ENCODE measurements around the gene MPDZ. TPM values are rescaled to one million over a fixed set of nuclear protein-coding genes. Genes with fewer than 3 reads are reported as not detected.

MPDZ gene
- total RNA-seq, 1 donor = 62.6 TPM

- TF ChIP-seq, protein P1, sequence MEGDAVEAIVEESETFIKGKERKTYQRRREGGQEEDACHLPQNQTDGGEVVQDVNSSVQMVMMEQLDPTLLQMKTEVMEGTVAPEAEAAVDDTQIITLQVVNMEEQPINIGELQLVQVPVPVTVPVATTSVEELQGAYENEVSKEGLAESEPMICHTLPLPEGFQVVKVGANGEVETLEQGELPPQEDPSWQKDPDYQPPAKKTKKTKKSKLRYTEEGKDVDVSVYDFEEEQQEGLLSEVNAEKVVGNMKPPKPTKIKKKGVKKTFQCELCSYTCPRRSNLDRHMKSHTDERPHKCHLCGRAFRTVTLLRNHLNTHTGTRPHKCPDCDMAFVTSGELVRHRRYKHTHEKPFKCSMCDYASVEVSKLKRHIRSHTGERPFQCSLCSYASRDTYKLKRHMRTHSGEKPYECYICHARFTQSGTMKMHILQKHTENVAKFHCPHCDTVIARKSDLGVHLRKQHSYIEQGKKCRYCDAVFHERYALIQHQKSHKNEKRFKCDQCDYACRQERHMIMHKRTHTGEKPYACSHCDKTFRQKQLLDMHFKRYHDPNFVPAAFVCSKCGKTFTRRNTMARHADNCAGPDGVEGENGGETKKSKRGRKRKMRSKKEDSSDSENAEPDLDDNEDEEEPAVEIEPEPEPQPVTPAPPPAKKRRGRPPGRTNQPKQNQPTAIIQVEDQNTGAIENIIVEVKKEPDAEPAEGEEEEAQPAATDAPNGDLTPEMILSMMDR (IDR thresholded peaks at IDR 0.05; ENCODE audit: insufficient read depth, low read depth, low read length) = no peak
- H3K4me3 ChIP-seq (ENCODE audit: low read depth, low read length) = no peak overlapping the region
- DNase-seq (ENCODE audit: low read depth) = no peak
Observed at GRCh38 chr9:13190040-13190439, 89.5 kb downstream of the MPDZ start.

GRCh38 chr9:13189362-13189761 lies 90.1 kb downstream of the MPDZ start:
- H3K4me3 ChIP-seq (ENCODE audit: low read depth, low read length) = no peak overlapping the region
- TF ChIP-seq, protein P1 (IDR thresholded peaks at IDR 0.05; ENCODE audit: insufficient read depth, low read depth, low read length) = no peak
- DNase-seq (ENCODE audit: low read depth) = peak; percentile 23

DNA sequence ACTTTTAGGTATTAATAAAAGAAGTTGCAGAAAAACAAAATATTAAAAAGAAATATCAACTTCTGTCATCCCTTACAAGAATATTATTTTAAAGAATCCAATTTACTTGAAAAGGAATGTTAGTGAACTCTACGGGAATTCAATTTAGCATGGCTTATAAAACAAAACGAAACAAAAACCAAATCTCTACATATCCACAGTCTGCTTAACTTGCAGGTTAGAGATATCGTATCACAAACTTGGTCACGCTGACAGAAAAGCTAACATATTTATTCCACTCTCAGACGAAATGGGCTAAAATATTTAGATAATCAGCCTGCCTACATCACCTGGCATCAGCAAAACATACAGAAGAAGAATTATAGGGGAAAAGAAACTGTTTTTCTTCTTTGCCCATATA lies 92.7 kb downstream of the MPDZ start:
- H3K4me3 ChIP-seq (ENCODE audit: low read depth, low read length) = no peak overlapping the region
- TF ChIP-seq, protein P1 (IDR thresholded peaks at IDR 0.05; ENCODE audit: insufficient read depth, low read depth, low read length) = no peak
- DNase-seq (ENCODE audit: low read depth) = no peak

DNA sequence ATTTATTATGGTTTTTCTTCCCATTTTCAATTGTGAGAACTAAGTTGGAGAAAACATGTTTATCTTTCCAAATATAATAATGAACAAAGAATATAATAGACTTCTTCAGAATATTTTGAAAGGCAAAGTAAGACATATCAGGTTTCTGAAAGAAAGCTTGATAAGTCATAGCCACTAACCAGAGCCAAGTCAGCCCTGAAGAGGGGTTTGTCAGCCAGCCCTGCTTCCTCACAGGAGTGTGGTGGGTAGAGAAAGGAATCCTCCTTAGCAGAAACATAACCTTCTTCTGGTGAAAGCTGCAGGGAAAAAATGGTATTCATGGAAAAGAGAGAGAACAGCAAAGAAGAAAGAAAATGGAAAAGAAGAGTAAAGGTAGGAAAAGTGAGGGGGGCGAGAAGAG lies 93.4 kb downstream of the MPDZ start:
- TF ChIP-seq, protein P1 (IDR thresholded peaks at IDR 0.05; ENCODE audit: insufficient read depth, low read depth, low read length) = no peak
- DNase-seq (ENCODE audit: low read depth) = no peak
- H3K4me3 ChIP-seq (ENCODE audit: low read depth, low read length) = no peak overlapping the region

DNA sequence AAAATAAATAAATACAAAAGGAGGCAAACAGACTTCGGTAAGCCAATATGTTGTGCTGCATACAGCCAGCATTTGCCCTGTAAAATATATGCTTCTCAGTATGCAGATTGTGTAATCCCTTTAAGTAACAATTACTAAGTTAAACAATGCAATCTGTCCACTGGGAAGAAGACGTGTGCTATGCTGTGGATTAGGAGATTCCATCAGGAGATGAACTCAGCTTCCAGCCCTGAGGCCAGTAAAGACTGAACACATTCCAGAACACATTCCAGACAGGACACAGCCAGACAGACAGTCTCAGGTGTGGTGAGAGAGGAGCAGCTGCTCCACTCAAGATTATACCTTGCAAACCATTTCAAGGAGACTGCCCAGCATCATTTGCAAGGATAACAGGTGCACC lies 97.8 kb downstream of the MPDZ start:
- peak; percentile 20 for DNase-seq (ENCODE audit: low read depth)
- TF ChIP-seq, protein P1 (IDR thresholded peaks at IDR 0.05; ENCODE audit: insufficient read depth, low read depth, low read length) = no peak
- no peak overlapping the region for H3K4me3 ChIP-seq (ENCODE audit: low read depth, low read length)

- H3K4me3 ChIP-seq (ENCODE audit: low read depth, low read length) = no peak overlapping the region
- DNase-seq (ENCODE audit: low read depth) = peak; percentile 17
- TF ChIP-seq, protein P1 (IDR thresholded peaks at IDR 0.05; ENCODE audit: insufficient read depth, low read depth, low read length) = no peak
Observed at GRCh38 chr9:13179257-13179656, 100.2 kb downstream of the MPDZ start.

GRCh38 chr9:13175732-13176131 lies 103.8 kb downstream of the MPDZ start:
- no peak overlapping the region for H3K4me3 ChIP-seq (ENCODE audit: low read depth, low read length)
- peak; percentile 29 for DNase-seq (ENCODE audit: low read depth)
- TF ChIP-seq, protein P1 (IDR thresholded peaks at IDR 0.05; ENCODE audit: insufficient read depth, low read depth, low read length) = no peak
